Suprapubic skin (tissue), 3 donors: ENCODE measurements around the gene LETM1.

ENCODE experiments used
- CTCF ChIP-seq, 2 donors: fragments of 200-600 bp in 1 of 2; fragments of 450-650 bp in 1 of 2; sonication (generic) in 1 of 2; IDR thresholded peaks; one replicate each; pipeline ENCODE4 v1.5.1; 2016 to 2019; ENCODE audit warnings: antibody characterized with exemption in 2 of 2, mild to moderate bottlenecking in 1 of 2, moderate library complexity in 1 of 2
- POLR2A ChIP-seq, 2 donors: fragments of 450-650 bp; IDR thresholded peaks; one replicate each; pipeline ENCODE4 v1.6.1; 2017; ENCODE audit warnings: antibody characterized with exemption in 2 of 2, mild to moderate bottlenecking in 2 of 2, moderate library complexity in 2 of 2

GRCh38 chr4:1825326-1825725, 30.6 kb downstream of the LETM1 start:
- TF ChIP-seq CTCF (IDR thresholded peaks at IDR 0.05) (no peak), POLR2A (IDR thresholded peaks at IDR 0.05) (no peak)
